GM12865 (cell line): ENCODE data around the gene TSPO.

Experiments used
- DNase-seq: peaks from one replicate; pipeline ENCODE4 v3.0.0; 2010; ENCODE audit warnings: low read depth
- H3K4me3 ChIP-seq: 2 replicates; pipeline ENCODE4 v1.5.1; 2011; ENCODE audit warnings: mild to moderate bottlenecking, low read depth, low read length, control low read depth
- TF ChIP-seq, protein P1 (sequence below): IDR thresholded peaks from 2 replicates; pipeline ENCODE4 v1.5.1; 2011; ENCODE audit warnings: low read length, control low read depth, low read depth, inconsistent platforms; ENCODE audit not compliant: insufficient read depth; ENCODE audit errors: missing control alignments

TSPO gene

DNA sequence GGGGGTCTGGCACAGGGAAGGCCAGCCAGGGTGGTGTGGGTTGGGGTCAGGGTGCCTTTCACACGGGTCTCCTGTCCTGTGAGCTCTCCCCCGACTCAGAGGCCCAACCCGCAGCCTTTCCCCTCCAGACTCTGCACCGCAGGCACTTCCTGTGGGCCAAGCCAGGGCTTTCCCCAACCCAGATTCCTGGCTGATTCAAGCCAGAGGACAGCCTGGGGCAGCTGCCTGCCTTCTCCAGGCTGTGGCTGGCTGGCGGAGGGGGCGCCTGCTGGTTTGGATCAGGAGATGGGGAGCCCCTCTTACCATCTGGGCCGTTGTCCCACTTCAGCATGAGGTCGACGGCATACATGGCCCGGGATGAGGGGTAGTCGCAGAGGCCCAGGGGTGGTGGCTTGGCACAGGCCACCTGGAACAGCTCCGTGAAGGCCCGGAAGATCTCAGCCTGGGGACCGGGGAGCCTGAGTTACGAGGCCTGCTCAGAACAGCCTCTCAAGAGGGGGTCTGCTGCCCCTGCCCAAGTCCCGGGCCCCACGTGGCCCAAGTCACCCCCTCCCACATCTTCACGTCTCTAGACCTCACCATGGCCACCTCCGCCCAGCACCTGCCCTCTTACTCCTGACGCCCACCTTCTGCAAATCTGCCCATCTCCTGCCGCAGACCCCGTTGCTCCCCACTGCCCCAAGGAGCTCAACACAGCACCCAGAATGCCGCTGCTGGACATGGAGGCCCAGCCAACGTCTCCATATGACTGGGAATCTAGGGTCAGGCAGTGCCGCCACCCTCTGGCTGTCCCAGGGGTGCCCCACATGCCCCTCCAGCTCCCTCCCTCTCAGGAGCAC is 17.3 kb downstream of the TSPO start:
- TF ChIP-seq, protein P1, sequence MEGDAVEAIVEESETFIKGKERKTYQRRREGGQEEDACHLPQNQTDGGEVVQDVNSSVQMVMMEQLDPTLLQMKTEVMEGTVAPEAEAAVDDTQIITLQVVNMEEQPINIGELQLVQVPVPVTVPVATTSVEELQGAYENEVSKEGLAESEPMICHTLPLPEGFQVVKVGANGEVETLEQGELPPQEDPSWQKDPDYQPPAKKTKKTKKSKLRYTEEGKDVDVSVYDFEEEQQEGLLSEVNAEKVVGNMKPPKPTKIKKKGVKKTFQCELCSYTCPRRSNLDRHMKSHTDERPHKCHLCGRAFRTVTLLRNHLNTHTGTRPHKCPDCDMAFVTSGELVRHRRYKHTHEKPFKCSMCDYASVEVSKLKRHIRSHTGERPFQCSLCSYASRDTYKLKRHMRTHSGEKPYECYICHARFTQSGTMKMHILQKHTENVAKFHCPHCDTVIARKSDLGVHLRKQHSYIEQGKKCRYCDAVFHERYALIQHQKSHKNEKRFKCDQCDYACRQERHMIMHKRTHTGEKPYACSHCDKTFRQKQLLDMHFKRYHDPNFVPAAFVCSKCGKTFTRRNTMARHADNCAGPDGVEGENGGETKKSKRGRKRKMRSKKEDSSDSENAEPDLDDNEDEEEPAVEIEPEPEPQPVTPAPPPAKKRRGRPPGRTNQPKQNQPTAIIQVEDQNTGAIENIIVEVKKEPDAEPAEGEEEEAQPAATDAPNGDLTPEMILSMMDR: no peak
- DNase-seq: no peak
- no peak overlapping the region for H3K4me3 ChIP-seq

DNA sequence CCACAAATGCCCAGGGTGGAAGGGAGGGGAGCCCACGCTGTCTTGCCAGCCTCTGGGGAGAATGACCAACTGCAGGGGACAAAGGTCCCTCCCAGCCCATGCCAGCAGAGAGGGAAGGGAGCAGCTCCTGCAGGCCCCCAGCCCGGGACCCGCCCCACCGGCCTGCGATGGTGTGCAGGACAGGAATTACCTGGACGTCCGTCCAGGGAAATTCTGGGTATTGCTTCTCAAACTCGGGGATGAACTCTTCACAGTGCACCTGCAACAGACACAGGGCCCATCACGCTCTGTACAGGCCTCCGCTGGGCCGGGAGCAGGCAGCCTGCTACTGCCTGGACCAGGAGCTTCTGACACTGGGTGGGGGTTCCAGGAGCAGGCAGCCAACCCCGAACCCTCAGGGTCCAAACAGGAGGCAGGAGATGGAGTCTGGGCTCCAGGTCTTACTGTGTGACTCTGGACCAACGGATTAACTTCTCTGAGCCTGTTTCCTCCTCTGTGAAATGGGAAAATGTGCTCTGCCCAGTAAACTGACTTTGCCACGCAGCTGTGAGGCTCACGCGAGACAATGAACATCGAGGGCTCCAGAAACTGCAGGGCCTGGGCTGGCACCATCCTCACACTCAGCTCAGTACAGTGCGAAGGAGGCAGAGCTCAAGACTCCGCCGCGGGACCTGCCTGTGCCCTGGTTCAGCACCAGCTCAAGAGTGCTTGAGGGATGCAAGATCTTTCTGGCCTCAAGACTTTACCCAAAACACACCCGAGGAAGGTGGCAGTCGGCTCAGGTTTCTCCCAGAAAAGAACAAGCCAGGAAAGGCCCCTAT is 18.2 kb downstream of the TSPO start:
- TF ChIP-seq, protein P1: no peak
- H3K4me3 ChIP-seq: no peak overlapping the region
- DNase-seq: no peak

DNA sequence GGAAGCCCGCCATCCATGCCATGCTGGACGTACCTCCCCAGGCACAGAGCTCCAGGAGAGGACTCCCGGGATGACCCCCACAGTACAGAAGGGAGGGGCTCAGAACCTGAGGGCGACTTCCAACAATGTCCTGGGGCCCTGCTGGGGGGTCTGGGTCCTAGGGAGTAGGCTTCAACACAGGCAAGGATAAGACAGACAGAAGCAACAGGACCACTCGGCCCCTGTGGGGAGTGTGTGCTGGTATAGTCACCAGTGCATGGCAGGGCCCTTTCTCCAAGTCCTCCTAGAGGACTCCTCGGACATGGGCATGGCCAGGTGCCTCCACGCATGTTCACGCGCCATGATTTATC is 18.7 kb downstream of the TSPO start:
- no peak overlapping the region for H3K4me3 ChIP-seq
- DNase-seq: no peak
- TF ChIP-seq, protein P1: no peak

DNA sequence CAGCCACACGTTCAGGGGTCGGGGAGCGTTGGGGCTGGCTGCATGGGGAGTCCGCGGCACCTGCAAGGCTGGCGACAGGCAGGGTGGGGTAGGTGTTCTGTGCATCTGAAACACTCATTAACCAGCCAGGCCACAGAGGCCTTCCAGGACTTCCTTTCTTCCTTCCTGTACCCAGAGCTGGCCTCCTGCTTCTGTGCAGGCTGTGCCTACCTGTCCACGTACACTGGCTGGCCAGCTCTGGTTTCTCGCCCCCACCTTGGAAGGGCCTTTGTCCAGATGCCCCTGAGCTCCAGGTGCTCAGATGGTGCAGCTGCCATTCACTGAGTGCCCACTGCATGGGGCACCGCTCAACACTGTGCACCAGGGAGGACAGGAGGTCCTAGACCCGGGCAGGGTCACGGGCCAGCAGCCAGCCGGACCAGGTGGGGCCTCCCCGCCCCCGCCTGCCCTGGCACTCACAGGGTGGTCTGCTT is 19.7 kb downstream of the TSPO start:
- TF ChIP-seq, protein P1: no peak
- H3K4me3 ChIP-seq: no peak overlapping the region
- DNase-seq: no peak

DNA sequence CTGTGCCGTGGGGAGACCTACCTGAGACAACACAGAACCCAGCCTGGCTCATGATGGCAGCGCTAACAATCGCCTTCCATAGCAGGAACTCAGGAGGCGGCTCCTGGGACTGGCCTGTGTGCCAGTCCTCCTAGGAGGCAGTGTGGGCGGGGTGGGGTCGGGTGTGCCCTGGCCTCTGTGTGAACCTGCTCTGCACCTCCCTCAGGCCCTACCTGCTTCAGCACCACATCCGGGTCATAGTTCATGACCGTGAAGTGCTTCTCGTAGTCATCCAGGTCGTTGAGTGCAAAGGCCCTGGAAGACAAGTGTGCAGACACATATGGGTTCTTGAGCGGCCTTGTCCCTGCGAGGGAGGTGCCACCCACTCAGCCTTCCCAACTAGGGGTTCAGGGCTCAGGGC is 20.2 kb downstream of the TSPO start:
- no peak for DNase-seq
- TF ChIP-seq, protein P1: no peak
- no peak overlapping the region for H3K4me3 ChIP-seq

DNA sequence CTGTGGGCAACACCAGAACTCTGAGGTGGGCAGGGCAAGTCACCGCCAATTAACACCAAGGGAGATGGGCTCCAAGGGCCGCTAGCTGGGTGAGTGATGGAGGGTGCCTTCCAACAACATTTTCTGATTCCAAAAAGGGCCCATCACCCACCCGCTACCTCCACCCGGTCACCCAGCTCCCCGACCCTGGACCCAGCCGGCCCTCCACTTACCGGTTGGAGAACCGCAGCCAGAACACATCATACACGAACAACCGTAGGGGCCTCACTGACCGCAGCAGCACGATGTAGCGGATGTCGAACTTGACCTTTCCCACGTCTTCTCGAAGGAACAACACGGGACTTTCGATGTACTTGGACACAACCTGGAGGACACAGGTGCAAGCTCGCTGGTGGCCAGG is 20.8 kb downstream of the TSPO start:
- TF ChIP-seq, protein P1: no peak
- H3K4me3 ChIP-seq: no peak overlapping the region
- no peak for DNase-seq

DNA sequence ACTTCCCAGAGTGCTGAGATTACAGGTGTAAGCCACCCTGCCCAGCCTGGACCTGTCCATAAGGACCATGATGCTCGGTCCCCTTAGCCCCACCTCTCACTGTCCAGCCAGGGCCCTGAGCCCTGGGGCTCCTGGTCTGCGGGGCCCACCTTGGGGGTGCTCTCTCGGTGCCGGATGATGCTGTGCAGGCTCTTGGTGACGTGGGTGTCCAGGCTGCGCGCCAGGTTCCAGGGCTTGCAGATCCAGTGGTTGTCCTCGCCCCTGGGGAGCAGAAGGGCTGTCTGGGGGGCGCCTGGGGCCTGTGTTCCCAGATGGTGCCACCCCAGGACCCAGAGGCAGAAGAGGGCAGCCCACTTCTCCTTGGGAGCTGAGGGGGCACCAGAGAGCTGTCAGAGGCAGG is 22.2 kb downstream of the TSPO start:
- TF ChIP-seq, protein P1: no peak
- no peak overlapping the region for H3K4me3 ChIP-seq
- DNase-seq: no peak
